ENCODE data around the gene TRAPPC6A.

The TRAPPC6A gene

DNA sequence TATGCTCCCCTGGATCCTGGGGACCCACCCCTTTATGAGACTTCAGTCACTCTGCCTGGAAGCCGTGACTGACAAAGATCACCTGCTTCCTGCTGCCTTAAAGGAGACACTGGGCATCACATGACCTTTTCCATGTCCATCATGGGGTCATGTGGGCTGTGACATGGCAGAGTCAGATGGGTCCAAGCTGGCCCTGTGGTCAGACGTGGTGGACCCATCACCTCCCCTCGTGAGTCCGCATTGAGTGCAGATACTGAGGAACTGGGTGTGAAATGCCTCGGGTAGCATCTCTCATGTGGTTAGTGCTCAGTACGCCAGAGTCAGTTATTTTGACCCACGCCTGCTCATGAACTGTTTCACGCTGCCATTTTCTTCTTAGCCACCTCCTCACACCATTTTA lies 44.4 kb downstream of the TRAPPC6A start:
- DNase-seq (ENCODE audit: insufficient read length), result no peak
- no peak for FAIRE-seq
- TF ChIP-seq TAF1 (IDR thresholded peaks at IDR 0.05; ENCODE audit: borderline replicate concordance, low read depth, low read length), result no peak
- no peak for TF ChIP-seq POLR2AphosphoS5 (IDR thresholded peaks at IDR 0.05; ENCODE audit: low read depth, low read length)
- TF ChIP-seq POLR2A (IDR thresholded peaks at IDR 0.05; ENCODE audit: low read depth, low read length), result no peak

DNA sequence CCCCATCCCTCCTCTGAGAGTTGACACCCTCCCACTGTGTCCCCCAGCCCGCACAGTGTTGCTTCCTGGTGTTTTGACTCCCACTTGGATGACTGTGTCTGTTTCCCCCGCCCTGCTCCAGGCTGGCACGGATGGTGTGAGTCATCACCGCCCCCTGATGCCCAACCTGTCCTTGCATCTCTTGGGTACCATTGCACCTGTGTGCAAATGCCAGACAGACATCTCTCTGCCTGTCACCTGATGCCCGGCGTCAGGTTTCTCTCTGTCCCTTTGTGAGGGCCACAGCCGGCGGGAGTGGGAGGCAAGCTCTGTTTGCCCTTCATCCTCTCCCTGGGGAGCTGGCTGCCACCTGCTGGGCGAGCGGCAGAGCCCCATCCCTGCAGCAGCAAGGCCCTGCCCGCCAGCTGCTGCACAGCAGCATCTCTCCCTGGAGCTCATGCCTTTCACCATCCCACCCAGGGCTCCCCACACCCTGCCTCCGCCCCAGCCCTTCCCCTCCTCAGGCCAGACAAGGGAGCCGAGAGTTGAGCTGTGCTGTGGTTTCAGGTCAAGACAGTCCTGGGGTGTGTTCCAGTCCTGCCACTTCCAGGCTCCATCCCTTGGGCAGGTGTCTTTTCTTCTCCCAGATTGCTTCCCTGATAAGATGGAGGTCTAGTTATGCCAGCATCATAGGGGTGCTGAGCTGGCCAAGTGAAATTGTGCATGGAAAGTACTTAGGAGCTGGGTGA lies 47.0 kb downstream of the TRAPPC6A start:
- DNase-seq (ENCODE audit: insufficient read length), result no peak
- no peak for FAIRE-seq
- TF ChIP-seq POLR2A (IDR thresholded peaks at IDR 0.05; ENCODE audit: low read depth, low read length), result no peak
- no peak for TF ChIP-seq TAF1 (IDR thresholded peaks at IDR 0.05; ENCODE audit: borderline replicate concordance, low read depth, low read length)
- TF ChIP-seq POLR2AphosphoS5 (IDR thresholded peaks at IDR 0.05; ENCODE audit: low read depth, low read length), result no peak

DNA sequence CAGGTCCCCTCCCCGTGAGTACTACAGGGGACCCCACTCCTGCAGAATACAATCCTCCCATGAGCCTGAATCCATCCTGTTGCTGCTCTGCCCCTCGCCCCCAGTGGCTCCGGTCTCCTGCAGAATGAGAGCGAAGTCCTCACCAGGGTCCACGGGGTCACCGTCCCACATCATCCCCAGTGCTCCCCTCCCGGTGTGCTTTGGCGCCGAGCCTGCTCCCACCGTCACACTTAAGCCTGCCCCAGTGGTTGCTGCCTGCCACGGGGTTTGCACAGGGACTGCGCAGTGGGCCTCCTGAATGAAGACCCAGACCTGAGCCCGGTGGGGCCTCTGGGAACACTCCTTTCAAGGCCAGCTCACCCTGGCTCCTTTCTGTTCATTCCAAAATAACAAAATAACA lies 47.8 kb downstream of the TRAPPC6A start:
- FAIRE-seq (no peak), DNase-seq (ENCODE audit: insufficient read length) (no peak)
- TF ChIP-seq POLR2A (IDR thresholded peaks at IDR 0.05; ENCODE audit: low read depth, low read length), result no peak
- TF ChIP-seq POLR2AphosphoS5 (IDR thresholded peaks at IDR 0.05; ENCODE audit: low read depth, low read length), result no peak
- no peak for TF ChIP-seq TAF1 (IDR thresholded peaks at IDR 0.05; ENCODE audit: borderline replicate concordance, low read depth, low read length)

DNA sequence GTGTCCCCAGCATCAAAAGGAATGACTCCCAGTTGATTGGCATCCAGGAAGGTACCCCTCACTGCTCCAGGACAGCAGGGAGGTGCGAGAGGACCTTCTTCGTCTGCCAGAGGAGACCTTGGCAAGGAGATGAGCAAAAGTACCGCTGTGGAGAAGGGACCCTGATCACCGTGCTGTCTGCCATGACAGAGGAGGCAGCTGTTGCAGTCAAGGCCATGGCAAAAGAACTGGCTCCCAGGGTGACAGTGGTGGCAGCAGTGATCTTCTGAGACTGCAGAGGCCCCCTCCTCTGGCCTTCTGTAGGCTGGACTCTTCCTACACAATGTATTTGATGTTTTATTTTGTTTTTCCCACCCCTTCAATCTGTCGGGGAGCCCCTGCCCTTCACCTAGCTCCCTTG lies 49.2 kb downstream of the TRAPPC6A start:
- TF ChIP-seq TAF1 (IDR thresholded peaks at IDR 0.05; ENCODE audit: borderline replicate concordance, low read depth, low read length), result no peak
- no peak for TF ChIP-seq POLR2A (IDR thresholded peaks at IDR 0.05; ENCODE audit: low read depth, low read length)
- TF ChIP-seq POLR2AphosphoS5 (IDR thresholded peaks at IDR 0.05; ENCODE audit: low read depth, low read length), result no peak
- DNase-seq (ENCODE audit: insufficient read length), result no peak
- no peak for FAIRE-seq

DNA sequence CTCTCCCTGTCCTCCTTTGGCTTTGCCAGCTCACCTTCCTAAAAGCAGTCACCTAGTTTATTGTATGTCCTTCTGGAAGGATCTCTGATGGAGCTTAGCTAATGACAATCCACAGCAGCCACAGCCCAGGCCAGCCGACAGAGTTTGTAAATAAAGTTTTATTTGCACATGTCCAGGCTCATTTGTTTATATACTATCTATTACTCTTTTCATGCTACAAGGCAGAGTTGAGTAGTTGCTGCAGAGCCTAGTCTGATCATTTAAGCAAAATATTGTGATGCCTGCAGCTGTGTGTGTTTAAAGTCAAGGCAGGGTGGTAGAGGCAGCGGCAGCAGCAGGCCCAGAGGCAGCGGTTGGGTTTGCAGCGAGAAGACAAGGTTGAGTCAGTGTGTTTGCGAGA lies 49.9 kb downstream of the TRAPPC6A start:
- DNase-seq (ENCODE audit: insufficient read length) (no peak), FAIRE-seq (no peak)
- TF ChIP-seq POLR2A (IDR thresholded peaks at IDR 0.05; ENCODE audit: low read depth, low read length) (no peak), TAF1 (IDR thresholded peaks at IDR 0.05; ENCODE audit: borderline replicate concordance, low read depth, low read length) (no peak), POLR2AphosphoS5 (IDR thresholded peaks at IDR 0.05; ENCODE audit: low read depth, low read length) (no peak)

DNA sequence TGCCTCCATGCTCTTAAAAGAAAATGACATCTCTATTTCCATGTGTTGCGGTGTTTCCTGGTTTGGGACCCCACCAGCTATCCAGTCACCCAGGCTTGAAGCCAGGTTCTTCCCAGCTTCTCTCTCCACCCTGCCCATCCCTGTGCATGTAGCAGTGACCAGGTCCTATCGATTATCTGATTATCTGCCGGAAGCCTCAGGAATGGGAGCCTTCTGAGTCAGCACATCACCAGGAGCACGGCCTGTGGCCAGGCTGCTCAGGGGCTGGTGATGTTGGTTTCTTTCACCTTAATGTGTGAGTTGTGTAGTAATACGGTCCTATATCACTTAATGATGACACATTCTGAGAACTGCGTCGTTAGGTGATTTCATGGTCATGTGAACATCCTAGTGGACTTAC lies 51.4 kb downstream of the TRAPPC6A start:
- FAIRE-seq, result no peak
- no peak for TF ChIP-seq POLR2A (IDR thresholded peaks at IDR 0.05; ENCODE audit: low read depth, low read length)
- no peak for TF ChIP-seq POLR2AphosphoS5 (IDR thresholded peaks at IDR 0.05; ENCODE audit: low read depth, low read length)
- TF ChIP-seq TAF1 (IDR thresholded peaks at IDR 0.05; ENCODE audit: borderline replicate concordance, low read depth, low read length), result no peak
- DNase-seq (ENCODE audit: insufficient read length), result no peak

DNA sequence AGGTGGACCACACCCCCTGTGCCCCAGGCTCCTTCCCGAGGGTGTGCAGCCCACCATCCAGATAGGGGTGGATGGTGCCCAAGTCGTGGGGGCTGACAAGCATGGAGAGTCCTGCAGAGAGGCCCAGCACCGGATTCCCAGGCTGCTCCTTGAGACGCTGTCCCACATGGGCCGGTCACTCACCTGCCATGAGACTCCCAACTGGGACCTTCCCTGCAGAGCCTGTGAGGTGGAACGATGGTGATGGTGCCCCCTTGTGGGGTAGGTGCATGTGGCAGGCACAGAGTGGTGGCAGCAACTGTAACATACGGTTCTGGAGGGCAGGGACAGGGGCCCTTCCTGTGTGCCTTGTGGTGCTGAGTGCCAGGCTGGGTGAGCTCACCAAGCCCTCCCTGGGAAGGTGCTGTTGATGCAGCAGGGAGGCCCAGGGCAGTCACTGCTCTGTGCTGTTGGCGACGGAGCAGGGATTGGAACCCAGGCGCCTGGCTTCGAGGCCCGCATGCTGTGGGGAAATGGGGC lies 52.0 kb downstream of the TRAPPC6A start:
- DNase-seq (ENCODE audit: insufficient read length), result no peak
- TF ChIP-seq TAF1 (IDR thresholded peaks at IDR 0.05; ENCODE audit: borderline replicate concordance, low read depth, low read length), result no peak
- peak; percentile 88 for FAIRE-seq

DNA sequence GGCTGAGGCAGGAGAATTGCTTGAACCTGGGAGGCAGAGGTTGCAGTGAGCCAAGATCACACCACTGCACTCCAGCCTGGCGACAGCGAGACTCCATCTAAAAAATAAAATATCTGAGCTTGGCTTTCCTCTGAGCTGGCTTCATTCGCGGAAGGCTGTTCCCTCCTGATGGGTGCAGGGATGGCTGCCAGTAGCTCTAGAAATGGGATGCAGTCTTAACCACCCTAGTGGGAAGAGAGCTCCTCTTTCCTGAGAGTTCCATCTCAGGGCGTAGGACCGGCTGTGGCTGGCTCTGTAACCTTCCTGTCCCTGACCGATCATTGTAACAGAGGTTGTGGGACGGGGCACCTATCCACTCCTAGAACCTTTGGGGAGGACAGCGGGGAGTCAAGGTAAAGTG lies 52.7 kb downstream of the TRAPPC6A start:
- TF ChIP-seq TAF1 (IDR thresholded peaks at IDR 0.05; ENCODE audit: borderline replicate concordance, low read depth, low read length) (no peak), POLR2A (IDR thresholded peaks at IDR 0.05; ENCODE audit: low read depth, low read length) (no peak), POLR2AphosphoS5 (IDR thresholded peaks at IDR 0.05; ENCODE audit: low read depth, low read length) (no peak)
- FAIRE-seq (no peak), DNase-seq (ENCODE audit: insufficient read length) (no peak)

DNA sequence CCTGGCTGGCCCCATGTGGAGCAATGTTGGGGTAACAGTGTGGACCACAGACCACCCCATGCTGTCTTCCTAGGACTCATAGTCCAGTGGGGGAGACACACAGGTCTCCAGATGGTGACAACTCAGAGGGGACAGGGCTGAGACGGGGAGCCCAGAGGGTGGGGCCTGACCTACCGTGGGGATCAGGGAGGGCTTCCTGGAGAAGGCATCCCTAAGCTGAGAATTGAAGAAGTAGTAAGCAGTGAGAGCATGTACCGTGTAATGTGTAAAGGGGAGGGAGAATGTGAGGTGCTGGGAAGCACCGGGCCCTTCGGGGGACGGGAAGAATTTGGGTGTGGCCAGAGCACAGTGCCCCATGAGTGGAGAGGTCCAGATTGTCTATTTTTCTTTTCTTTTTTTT lies 54.0 kb downstream of the TRAPPC6A start:
- TF ChIP-seq POLR2AphosphoS5 (IDR thresholded peaks at IDR 0.05; ENCODE audit: low read depth, low read length) (no peak), POLR2A (IDR thresholded peaks at IDR 0.05; ENCODE audit: low read depth, low read length) (no peak), TAF1 (IDR thresholded peaks at IDR 0.05; ENCODE audit: borderline replicate concordance, low read depth, low read length) (no peak)
- no peak for FAIRE-seq

DNA sequence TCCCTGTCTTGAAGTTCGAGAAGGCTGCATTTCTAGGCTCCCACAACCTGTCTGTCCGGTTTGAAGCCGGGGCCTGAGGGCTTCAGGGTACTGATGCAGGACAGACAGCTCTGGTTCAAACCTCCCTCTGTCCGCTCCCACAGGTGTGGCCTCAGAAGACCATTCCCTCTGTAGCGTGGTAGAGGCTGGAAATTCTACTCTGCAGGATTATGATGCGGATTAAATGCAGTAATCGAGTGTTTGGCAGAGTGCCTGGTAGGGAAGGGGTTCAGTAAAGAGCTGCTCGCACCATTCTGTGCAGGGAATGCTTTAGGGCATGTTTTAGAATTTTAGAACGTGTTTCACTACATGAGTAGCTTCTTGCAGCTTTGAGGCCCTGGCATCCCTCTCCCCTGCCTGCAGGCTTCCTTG lies 54.6 kb downstream of the TRAPPC6A start:
- DNase-seq (ENCODE audit: insufficient read length) (no peak), FAIRE-seq (no peak)
- TF ChIP-seq POLR2A (IDR thresholded peaks at IDR 0.05; ENCODE audit: low read depth, low read length) (no peak), TAF1 (IDR thresholded peaks at IDR 0.05; ENCODE audit: borderline replicate concordance, low read depth, low read length) (no peak), POLR2AphosphoS5 (IDR thresholded peaks at IDR 0.05; ENCODE audit: low read depth, low read length) (no peak)

More for the DNA sequence above, 54.0 kb downstream of the TRAPPC6A start:
- DNase-seq (ENCODE audit: insufficient read length), result no peak

DNA sequence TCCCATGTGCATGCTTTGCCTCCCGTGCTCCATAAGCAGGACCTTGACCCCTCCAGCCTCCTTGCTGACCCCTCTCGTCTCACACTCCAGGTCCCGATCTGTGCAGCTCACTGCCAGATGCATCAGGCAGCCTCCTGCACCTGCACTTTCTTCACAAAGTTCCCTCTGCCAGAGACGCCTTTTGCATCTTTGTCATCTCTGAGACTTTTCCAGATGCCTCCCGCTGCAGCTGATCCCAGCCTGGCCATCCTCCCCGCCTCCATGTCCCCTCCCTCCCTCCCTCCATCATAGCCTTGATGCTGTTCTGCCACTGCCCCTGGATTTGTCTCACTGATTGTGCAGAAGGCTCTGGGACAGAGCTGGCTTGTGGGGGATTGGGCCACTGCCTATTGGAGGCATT lies 55.2 kb downstream of the TRAPPC6A start:
- no peak for FAIRE-seq
- DNase-seq (ENCODE audit: insufficient read length), result no peak
- TF ChIP-seq POLR2AphosphoS5 (IDR thresholded peaks at IDR 0.05; ENCODE audit: low read depth, low read length), result no peak
- no peak for TF ChIP-seq POLR2A (IDR thresholded peaks at IDR 0.05; ENCODE audit: low read depth, low read length)
- TF ChIP-seq TAF1 (IDR thresholded peaks at IDR 0.05; ENCODE audit: borderline replicate concordance, low read depth, low read length), result no peak

DNA sequence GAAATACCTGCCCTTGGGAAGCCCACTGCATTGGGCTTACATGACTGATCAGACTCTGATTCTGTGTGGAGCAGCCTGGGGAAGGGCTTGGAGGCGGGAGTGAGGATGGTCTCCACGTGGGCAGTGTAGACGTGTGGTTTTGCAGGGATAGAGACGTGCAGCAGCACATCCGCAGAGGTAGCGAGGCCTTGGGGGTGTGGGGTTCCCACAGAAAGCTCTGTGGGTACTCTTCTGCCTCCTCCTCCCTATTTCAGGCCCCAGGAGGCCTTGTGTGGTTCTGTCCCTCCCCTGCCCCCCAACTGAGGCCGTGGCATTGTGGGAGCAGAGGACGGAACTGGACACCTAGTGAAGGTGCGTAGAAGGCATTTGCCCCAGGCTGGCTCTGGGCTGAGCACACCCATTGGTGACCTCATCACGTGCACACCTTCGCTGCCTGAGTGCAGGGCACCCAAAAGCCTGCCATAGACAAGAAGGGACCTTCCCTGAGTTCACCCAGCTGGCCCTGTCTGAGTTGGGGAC lies 56.2 kb downstream of the TRAPPC6A start:
- no peak for TF ChIP-seq POLR2A (IDR thresholded peaks at IDR 0.05; ENCODE audit: low read depth, low read length)
- TF ChIP-seq TAF1 (IDR thresholded peaks at IDR 0.05; ENCODE audit: borderline replicate concordance, low read depth, low read length), result no peak
- no peak for TF ChIP-seq POLR2AphosphoS5 (IDR thresholded peaks at IDR 0.05; ENCODE audit: low read depth, low read length)
- FAIRE-seq, result no peak
- no peak for DNase-seq (ENCODE audit: insufficient read length)

All from GM12892 (cell line).